Panc1 (cell line): Measurements from ENCODE around the gene HIGD1A.

Experiments used
- POLR2AphosphoS5 ChIP-seq: IDR thresholded peaks from 2 replicates; pipeline ENCODE4 v1.6.1; 2012; ENCODE audit warnings: mild to moderate bottlenecking, low read depth, low read length, moderate library complexity
- SIN3A ChIP-seq: IDR thresholded peaks from 2 replicates; pipeline ENCODE4 v1.6.1; 2012; ENCODE audit warnings: low read depth, mild to moderate bottlenecking, low read length, moderate library complexity, borderline replicate concordance; ENCODE audit not compliant: insufficient read depth
- TCF7L2 ChIP-seq: IDR thresholded peaks from 2 replicates; pipeline ENCODE4 v1.6.1; 2011; ENCODE audit warnings: mild to moderate bottlenecking, low read depth, low read length, inconsistent platforms
- TF ChIP-seq, protein P1 (sequence below): fragments of 450-650 bp; IDR thresholded peaks from 2 replicates; pipeline ENCODE4 v1.5.1; 2017; ENCODE audit warnings: mild to moderate bottlenecking
- TF ChIP-seq, protein P2 (sequence below), 2 experiments: IDR thresholded peaks; 2 replicates each; pipeline ENCODE4 v1.6.1; 2011 to 2012; ENCODE audit warnings: low read depth in 2 of 2, control low read depth in 1 of 2, low read length in 1 of 2, mild to moderate bottlenecking in 1 of 2, moderate library complexity in 1 of 2; ENCODE audit not compliant: insufficient read depth in 1 of 2

DNA sequence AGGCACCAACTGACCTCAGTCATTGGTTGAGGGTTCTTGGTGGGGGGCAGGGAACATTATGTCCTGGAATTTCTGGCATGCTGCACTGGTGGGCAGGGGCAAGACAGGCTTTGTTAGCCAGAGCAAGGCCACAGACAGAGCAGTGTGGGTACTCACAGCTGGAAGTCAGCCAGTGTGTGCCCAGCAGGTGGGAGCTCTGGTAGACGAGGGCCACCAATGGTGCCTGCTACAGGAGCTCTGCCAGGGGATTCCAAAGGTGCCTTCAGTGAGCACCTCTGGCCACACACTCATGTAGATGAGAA is 40.1 kb upstream of the HIGD1A start:
- TF ChIP-seq, protein P1, sequence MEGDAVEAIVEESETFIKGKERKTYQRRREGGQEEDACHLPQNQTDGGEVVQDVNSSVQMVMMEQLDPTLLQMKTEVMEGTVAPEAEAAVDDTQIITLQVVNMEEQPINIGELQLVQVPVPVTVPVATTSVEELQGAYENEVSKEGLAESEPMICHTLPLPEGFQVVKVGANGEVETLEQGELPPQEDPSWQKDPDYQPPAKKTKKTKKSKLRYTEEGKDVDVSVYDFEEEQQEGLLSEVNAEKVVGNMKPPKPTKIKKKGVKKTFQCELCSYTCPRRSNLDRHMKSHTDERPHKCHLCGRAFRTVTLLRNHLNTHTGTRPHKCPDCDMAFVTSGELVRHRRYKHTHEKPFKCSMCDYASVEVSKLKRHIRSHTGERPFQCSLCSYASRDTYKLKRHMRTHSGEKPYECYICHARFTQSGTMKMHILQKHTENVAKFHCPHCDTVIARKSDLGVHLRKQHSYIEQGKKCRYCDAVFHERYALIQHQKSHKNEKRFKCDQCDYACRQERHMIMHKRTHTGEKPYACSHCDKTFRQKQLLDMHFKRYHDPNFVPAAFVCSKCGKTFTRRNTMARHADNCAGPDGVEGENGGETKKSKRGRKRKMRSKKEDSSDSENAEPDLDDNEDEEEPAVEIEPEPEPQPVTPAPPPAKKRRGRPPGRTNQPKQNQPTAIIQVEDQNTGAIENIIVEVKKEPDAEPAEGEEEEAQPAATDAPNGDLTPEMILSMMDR: no peak
- TF ChIP-seq POLR2AphosphoS5 (no peak), SIN3A (no peak), TCF7L2 (no peak)
- TF ChIP-seq, protein P2, sequence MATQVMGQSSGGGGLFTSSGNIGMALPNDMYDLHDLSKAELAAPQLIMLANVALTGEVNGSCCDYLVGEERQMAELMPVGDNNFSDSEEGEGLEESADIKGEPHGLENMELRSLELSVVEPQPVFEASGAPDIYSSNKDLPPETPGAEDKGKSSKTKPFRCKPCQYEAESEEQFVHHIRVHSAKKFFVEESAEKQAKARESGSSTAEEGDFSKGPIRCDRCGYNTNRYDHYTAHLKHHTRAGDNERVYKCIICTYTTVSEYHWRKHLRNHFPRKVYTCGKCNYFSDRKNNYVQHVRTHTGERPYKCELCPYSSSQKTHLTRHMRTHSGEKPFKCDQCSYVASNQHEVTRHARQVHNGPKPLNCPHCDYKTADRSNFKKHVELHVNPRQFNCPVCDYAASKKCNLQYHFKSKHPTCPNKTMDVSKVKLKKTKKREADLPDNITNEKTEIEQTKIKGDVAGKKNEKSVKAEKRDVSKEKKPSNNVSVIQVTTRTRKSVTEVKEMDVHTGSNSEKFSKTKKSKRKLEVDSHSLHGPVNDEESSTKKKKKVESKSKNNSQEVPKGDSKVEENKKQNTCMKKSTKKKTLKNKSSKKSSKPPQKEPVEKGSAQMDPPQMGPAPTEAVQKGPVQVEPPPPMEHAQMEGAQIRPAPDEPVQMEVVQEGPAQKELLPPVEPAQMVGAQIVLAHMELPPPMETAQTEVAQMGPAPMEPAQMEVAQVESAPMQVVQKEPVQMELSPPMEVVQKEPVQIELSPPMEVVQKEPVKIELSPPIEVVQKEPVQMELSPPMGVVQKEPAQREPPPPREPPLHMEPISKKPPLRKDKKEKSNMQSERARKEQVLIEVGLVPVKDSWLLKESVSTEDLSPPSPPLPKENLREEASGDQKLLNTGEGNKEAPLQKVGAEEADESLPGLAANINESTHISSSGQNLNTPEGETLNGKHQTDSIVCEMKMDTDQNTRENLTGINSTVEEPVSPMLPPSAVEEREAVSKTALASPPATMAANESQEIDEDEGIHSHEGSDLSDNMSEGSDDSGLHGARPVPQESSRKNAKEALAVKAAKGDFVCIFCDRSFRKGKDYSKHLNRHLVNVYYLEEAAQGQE (IDR thresholded peaks at IDR 0.05; ENCODE audit: insufficient read depth in 1 of 2, low read depth in 2 of 2, low read length in 1 of 2): no peak
